ENCODE measurements around the gene ATP8A2. TPM values are rescaled to one million over a fixed set of nuclear protein-coding genes. Genes with fewer than 3 reads are reported as not detected.

ATP8A2 gene
- total RNA-seq, 2 donors from 2014 or later, result 0.10 to 0.64 TPM

DNA sequence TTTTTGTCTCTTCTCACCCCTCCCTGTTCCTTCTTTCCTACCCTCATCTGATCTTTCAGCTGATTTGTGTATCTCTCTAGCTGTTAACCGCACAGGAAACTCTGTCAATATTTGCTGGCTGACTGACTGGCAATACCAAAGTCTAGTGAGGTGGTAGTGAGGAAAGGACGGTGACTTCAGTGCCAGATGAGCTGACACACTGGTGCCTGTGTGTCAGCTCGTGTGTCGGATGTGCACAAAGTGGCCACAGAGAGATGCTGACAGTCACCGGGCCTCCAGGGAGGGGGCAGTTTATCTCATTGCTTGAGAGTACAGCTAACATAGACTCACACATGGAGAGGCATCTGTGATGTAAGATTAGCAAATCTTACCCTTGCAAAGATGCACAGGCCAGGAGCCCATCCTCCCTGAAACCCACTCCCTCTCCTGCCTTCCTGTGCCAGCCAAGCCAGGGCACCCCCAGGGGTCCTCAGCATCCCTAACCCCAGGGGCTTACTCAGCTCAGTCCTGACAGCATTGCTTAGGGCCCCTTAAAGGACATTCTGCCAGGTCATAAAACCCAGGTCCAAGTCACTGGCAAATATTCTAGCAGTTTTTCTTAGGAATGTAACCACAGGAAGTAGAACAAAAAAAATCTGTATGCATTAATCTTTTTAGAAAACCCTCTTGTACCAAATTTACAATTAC lies 599.8 kb downstream of the ATP8A2 start:
- Histone ChIP-seq H3K9ac (ENCODE audit: low read depth in 2 of 2, low read length in 2 of 2) (no peak overlapping the region), H3K36me3 (no peaks in the 10 kb centered on the region), H3K4me3 (no peak overlapping the region), H3K27ac (no peak overlapping the region), H3K9me3 (no peaks in the 10 kb centered on the region), H3K4me1 (no peaks in the 10 kb centered on the region), H3K27me3 (no peaks in the 10 kb centered on the region)
- TF ChIP-seq, protein P1, sequence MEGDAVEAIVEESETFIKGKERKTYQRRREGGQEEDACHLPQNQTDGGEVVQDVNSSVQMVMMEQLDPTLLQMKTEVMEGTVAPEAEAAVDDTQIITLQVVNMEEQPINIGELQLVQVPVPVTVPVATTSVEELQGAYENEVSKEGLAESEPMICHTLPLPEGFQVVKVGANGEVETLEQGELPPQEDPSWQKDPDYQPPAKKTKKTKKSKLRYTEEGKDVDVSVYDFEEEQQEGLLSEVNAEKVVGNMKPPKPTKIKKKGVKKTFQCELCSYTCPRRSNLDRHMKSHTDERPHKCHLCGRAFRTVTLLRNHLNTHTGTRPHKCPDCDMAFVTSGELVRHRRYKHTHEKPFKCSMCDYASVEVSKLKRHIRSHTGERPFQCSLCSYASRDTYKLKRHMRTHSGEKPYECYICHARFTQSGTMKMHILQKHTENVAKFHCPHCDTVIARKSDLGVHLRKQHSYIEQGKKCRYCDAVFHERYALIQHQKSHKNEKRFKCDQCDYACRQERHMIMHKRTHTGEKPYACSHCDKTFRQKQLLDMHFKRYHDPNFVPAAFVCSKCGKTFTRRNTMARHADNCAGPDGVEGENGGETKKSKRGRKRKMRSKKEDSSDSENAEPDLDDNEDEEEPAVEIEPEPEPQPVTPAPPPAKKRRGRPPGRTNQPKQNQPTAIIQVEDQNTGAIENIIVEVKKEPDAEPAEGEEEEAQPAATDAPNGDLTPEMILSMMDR (IDR thresholded peaks at IDR 0.05), result no peak
- DNase-seq, result no peak
- intact Hi-C loops (cut with DNase I), result no loop called here

DNA sequence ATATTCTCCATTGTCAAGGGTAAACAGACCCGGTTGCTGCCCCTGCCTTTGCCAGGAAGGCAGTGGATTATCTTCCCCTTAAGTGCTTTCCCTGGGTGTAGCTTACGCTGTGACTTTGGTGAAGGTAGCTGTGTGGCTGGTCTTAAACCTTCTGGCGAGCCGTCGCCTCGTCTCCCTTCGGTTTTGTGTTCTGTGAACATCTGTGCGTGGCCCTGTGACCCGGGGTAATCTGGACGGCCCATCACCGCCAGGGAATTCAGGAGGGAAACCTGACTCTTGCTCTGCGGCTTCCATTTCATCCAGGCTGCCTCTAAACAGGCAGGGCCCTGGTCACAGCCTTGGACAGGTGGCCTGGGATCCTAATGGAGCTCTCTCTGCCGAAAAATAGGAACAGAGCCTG lies 601.3 kb downstream of the ATP8A2 start:
- no peaks in the 10 kb centered on the region for H3K4me1 ChIP-seq
- H3K4me3 ChIP-seq, result no peak overlapping the region
- H3K27ac ChIP-seq, result no peak overlapping the region
- no peaks in the 10 kb centered on the region for H3K9me3 ChIP-seq
- H3K36me3 ChIP-seq, result no peaks in the 10 kb centered on the region
- intact Hi-C loops (cut with DNase I), result no loop called here
- no peak overlapping the region for H3K9ac ChIP-seq (ENCODE audit: low read depth in 2 of 2, low read length in 2 of 2)
- TF ChIP-seq, protein P1 (IDR thresholded peaks at IDR 0.05), result no peak
- no peaks in the 10 kb centered on the region for H3K27me3 ChIP-seq
- no peak for DNase-seq

DNA sequence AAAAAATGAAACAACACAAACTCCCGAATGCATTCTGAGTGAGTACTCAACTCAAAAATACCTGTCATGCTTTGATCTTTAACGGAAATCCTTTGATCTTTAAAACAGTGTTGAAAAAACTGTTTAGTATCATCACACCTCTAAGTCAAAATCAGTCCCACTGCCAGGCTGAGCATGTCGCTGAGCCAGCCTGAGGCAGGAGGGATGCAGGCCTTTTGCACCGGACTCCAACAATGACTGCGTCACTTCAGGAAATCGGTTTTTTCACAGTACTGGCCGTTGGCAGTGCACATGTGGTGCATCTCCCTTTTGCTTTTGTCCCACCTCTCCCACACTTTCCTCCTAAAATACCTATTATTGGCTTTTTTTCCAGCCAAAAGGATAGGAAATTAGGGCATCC lies 601.8 kb downstream of the ATP8A2 start:
- Histone ChIP-seq H3K9me3 (no peaks in the 10 kb centered on the region), H3K27ac (no peak overlapping the region), H3K9ac (ENCODE audit: low read depth in 2 of 2, low read length in 2 of 2) (no peak overlapping the region), H3K4me3 (no peak overlapping the region), H3K4me1 (no peaks in the 10 kb centered on the region), H3K27me3 (no peaks in the 10 kb centered on the region), H3K36me3 (no peaks in the 10 kb centered on the region)
- DNase-seq, result no peak
- intact Hi-C loops (cut with DNase I), result no loop called here
- TF ChIP-seq, protein P1 (IDR thresholded peaks at IDR 0.05), result no peak

DNA sequence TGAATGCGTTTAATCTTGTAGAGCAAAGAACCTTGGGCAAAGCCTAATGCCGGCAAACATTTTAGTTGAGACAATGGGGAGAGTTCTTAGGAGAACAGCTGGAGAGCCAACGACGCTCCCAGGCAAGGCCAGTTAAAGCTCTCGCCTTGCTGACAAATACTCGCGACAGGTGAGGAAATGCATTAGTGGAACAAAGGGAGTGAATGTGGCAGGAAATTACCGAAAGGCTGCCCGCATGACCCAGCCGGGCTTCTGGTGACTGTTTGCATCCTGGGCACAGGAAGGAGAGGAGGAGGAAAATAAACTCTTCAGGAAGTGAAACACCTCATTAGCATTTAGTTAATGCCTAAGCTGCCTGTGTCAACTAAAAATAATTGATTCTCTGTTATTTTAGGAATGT lies 605.4 kb downstream of the ATP8A2 start:
- intact Hi-C loops (cut with DNase I), result no loop called here
- H3K27me3 ChIP-seq, result no peaks in the 10 kb centered on the region
- no peak overlapping the region for H3K27ac ChIP-seq
- no peaks in the 10 kb centered on the region for H3K4me1 ChIP-seq
- no peak for DNase-seq
- no peaks in the 10 kb centered on the region for H3K36me3 ChIP-seq
- H3K9me3 ChIP-seq, result no peaks in the 10 kb centered on the region
- TF ChIP-seq, protein P1 (IDR thresholded peaks at IDR 0.05), result no peak
- no peak overlapping the region for H3K4me3 ChIP-seq
- H3K9ac ChIP-seq (ENCODE audit: low read depth in 2 of 2, low read length in 2 of 2), result no peak overlapping the region

DNA sequence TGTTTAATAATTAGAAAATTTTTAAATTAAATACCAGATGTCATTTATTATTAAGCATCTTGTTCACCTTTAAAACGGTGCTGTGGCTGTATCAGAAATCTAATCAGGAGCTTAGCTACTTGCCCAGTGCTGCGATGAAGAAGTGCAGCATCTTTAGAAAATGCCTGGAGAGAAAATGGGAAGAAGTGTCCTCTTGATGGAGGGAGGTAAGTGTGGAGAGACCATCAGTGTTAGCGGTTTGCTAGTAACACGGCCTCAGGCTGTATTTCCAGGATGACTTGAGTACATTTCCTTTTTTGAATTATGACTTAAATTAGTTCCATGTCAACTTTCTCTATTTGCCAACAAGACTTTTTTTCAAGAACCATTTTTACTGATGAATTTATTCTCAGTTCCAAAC lies 605.9 kb downstream of the ATP8A2 start:
- Histone ChIP-seq H3K27me3 (no peaks in the 10 kb centered on the region), H3K9ac (ENCODE audit: low read depth in 2 of 2, low read length in 2 of 2) (no peak overlapping the region), H3K27ac (no peak overlapping the region), H3K9me3 (no peaks in the 10 kb centered on the region), H3K36me3 (no peaks in the 10 kb centered on the region), H3K4me3 (no peak overlapping the region), H3K4me1 (no peaks in the 10 kb centered on the region)
- DNase-seq, result no peak
- TF ChIP-seq, protein P1 (IDR thresholded peaks at IDR 0.05), result no peak
- intact Hi-C loops (cut with DNase I), result no loop called here
